CD4-positive, alpha-beta T cell treated with Interleukin-17A for 4 hours (primary cell): ENCODE results near the gene DYNC1I1.
"Not testable (repeated sequence)": the region's sequence is repeated elsewhere in the genome, so short reads cannot be mapped to it uniquely, and the experiment has no call there.

ENCODE experiments used
- DNase-seq: peaks from one replicate; pipeline ENCODE4 v3.0.0-alpha.2; 2020; ENCODE audit warnings: mixed read lengths

The DYNC1I1 gene

DNA sequence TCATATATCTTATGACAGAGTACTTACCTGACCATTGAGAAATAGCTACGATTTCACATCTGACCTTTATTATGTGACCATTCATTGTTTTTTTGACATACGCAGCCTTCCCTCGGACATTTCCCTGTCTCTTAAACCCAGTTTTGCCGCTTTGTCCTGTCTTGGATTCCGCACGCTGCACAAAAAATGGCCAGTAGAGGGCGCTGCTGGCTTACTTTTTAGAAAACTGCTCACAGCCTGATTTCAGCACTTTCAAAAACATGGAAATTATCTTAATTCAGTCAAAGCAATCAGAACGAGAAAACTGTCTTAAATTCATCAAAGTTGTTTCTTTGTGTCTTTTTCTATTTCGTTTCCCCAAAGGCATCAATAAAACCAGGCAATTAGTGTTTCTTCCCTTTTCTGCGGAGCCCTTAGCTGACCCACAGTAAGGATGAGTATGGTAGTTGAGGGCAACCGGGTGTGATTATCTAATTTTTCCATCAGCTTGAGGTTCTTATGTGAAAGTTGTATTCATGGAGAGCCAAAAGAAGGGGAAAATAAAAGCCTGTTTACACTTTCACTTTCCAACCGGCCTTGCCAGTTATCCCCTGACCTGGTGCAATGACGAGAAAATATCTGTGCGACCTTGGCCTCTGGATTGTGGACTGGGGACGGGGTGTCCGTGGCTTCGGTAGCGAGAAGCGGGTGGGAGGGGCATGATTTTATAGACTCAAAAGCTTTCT lies 144.4 kb downstream of the DYNC1I1 start:
- peak; percentile 79 for DNase-seq

GRCh38 chr7:95917634-95918033 lies 145.3 kb downstream of the DYNC1I1 start:
- no peak for DNase-seq

DNA sequence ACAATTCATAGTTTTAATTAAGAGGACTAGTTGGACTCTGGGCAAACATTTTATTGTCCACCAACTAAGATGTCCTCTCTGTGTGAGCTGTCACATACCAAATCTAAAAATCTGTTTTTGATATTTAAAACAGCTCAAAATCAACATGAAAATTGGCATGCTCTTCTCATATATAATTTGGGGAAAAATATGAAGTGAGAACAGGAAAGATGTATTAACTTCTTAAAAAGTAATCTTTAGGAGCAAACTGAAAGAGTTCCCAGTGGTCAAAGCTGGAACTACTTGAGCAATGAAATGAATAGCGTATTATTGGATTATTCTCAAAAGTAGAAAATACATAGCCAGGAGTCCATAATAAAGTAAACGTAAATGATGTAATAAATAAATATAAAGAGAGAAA lies 147.2 kb downstream of the DYNC1I1 start:
- DNase-seq: no peak

GRCh38 chr7:95921543-95921942 lies 149.2 kb downstream of the DYNC1I1 start:
- DNase-seq: no peak

DNA sequence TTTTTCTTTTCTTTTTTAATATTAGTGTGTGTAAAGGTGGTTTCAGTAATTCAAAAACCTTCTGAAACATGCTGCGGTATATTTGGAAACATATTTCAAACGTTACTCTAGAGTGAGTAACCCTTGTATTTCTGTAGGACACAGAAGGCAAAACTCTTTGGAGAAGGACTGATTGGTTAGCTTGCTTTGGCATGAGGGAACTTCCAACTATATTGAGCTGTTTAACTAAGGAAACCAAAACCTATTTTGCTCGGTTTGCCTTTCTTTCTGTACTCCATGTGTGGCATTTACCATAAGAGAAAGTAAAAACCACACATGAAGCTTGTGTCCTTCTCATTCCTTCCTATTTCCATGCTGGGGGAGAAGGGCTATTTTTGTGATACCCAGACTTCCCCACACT lies 149.8 kb downstream of the DYNC1I1 start:
- DNase-seq: no peak

DNA sequence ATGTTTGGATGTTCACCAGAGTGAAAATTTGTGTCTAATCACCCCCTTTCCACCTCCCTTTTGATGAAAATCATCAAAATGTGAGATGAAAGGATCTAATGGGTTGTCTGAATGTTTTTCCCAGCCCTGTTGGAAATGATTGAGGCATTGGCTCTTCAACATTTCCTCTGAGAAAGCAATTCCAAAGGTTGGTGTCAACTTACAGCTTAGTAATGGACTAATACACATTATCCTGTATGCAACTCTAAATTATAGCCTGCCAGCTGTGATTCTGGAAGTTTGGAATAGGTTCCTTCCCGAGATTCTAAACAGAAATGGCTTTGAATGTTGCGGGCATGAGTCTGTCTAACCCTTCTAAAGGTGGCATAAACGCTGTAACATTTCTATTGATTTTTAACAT lies 152.9 kb downstream of the DYNC1I1 start:
- no peak for DNase-seq

GRCh38 chr7:95925971-95926370 lies 153.6 kb downstream of the DYNC1I1 start:
- no peak for DNase-seq

- no peak for DNase-seq
Measured at GRCh38 chr7:95927756-95928155, 155.4 kb downstream of the DYNC1I1 start.

- DNase-seq: no peak
Measured at GRCh38 chr7:95929710-95930280, 157.4 kb downstream of the DYNC1I1 start.

DNA sequence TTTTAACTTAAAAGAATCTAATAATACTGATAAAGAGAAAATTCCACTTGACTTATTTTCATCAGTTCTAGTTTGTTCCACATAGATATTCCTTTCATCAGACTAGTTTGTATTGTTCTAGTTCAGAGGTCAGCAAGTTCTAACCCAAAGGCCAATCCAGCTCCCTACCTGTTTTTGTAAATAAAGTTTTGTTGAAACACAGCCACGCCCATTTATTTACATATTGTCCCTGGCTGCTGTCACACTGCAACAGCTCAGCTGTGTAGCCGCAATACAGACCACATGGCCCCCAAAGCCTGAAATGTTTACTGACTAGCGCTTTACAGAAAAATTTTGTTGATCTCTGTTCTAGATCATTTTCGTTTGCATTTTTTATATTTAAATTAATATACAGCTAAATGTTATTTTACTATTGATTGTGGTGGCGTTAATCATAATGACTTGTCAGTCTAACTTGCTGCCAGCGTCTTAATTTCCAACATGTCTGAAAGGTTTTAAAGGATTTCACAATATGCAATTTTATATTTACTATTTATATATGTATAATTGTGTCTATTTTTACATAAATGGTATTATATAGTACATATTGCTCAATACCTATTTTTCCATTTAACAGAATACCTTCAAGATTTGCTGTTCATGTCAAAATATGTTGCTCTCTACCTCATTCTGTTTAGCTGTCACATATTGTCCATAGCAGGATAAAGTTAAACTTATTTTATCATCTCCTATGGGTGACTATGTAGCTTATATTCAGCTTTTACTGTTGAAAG lies 159.3 kb downstream of the DYNC1I1 start:
- no peak for DNase-seq

GRCh38 chr7:95933618-95934017 lies 161.3 kb downstream of the DYNC1I1 start:
- DNase-seq: no peak

DNA sequence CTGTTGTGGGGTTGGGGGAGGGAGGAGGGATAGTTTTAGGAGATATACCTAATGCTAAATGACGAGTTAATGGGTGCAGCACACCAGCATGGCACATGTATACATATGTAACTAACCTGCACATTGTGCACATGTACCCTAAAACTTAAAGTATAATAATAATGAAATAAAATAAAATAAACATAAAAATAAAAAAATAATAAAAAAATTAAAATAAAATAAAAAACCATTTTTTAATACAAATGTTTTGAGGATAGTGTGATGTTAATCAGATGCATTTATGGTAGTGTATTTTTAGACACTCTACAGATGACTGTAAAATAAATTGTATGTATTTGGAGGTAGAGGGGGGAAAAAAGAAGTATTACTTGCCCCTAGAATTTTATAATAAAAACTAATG lies 172.5 kb downstream of the DYNC1I1 start:
- DNase-seq: not testable (repeated sequence)

GRCh38 chr7:95950698-95951097 lies 178.3 kb downstream of the DYNC1I1 start:
- no peak for DNase-seq

GRCh38 chr7:95951531-95951930 lies 179.2 kb downstream of the DYNC1I1 start:
- no peak for DNase-seq

DNA sequence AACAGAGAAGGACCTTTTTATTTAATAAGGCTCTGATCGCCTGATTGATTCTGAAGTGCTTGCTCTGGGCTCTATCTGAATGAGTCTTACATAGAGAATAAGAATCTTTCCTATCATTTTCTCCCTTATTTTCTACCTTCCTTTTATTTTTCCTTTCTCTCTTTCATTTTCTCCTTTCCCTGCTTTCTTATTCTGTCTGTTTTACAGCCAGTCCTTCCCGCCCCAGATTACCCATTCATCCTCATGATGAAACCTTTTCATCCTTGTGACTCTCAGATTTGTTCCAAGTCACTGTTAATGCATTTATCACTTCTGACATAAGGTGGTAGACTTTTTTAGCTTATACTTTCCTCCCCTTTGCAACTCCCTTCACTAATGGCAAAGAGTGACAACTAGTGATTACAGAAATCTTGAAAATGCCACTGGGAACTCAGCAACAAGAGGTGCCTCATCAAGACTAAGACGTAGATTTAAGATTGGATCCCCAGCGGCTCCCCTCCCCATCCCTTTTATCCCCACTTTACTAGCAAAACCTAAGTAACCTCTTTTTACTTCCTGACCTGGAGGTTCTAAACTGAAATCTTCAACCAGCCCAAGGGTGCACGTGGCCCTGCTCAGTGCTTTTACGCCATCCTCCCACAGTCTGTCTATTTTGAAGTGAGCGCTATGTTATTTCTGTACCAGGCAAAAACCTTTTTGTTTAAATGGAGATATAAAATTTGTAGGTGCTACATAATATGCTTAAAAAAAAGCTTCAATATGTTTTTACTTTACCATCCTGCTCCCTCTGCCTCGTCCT lies 179.8 kb downstream of the DYNC1I1 start:
- DNase-seq: no peak

GRCh38 chr7:95952851-95953250 lies 180.5 kb downstream of the DYNC1I1 start:
- DNase-seq: no peak

GRCh38 chr7:95955748-95956147 lies 183.4 kb downstream of the DYNC1I1 start:
- no peak for DNase-seq

- DNase-seq: no peak
Measured at GRCh38 chr7:95957510-95957909, 185.2 kb downstream of the DYNC1I1 start.

DNA sequence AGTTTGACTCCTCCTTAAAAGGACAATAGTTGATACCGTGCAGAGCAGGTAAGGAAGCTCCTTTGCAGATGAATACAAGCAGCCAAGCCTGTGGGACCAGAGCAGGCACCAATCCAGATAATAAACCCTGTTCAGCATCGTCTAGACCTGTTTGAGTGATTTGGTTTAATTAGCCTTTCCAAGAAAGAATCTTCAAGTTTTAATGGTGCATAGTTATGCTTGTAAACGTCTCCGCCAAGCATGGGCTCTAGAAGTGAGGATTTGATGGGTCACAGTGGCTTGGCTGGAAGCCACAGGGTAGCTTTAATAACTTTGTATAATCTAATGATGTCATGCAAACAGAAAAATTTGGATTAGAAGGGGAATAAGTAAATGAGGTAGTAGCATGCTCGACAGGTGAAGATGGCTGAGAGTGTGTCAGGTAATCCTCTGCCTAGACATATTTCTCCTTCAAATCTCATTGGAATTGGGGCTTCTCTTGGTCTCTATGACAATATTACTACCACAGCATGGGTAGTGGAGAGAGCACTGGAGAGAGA lies 188.4 kb downstream of the DYNC1I1 start:
- no peak for DNase-seq

- no peak for DNase-seq
Measured at GRCh38 chr7:95963446-95963990, 191.2 kb downstream of the DYNC1I1 start.

GRCh38 chr7:95971716-95972115 lies 199.4 kb downstream of the DYNC1I1 start:
- no peak for DNase-seq

DNA sequence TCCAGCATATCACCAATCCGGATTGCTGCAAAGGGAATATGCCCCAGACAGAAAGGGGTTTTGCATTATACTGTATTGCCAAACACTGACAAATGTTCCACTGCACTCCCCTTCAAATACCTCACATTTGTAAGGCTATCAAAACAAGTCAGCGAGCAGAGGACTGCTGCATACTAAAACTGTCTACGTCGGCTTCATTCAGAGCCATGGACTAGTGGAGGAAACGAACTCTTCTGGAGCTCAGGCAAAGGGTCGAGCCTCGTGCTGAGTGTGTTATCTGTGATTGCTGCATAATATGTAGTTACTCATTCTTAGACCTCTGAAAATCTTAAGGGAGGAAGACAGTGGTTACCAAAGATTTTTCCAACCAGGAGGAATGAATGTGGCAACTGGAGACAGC lies 200.2 kb downstream of the DYNC1I1 start:
- DNase-seq: no peak

GRCh38 chr7:95974108-95974507 lies 201.8 kb downstream of the DYNC1I1 start:
- no peak for DNase-seq
